ENCODE data around the gene TASP1. TPM values are rescaled to one million over a fixed set of nuclear protein-coding genes. Genes with fewer than 3 reads are reported as not detected.

TASP1 gene
- total and polyA plus RNA-seq, 2 donors (not counting 1 experiment from before 2014, with no cell fraction given), result 6.4 to 23.9 TPM

DNA sequence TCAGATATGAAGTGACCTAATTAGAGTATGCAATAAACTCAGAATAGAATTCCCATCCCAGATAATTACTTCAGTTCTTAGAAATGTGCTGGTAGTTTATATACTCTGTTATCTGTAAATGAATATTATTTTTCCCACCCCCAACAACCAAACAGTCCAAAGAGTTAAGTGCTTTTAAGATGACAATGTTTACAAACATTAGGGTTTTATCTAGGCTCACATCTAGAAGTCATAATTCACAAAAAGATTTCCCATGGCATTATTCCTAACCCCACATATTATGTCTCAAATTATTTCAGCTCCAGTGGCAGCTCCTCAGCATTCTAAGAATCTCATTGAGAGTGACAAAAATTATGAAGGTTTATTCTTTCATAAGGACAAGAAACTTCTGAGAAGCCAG is 120.9 kb downstream of the TASP1 start:
- no peaks in the 10 kb centered on the region for H3K4me1 ChIP-seq (ENCODE audit: control insufficient read depth in 2 of 2, insufficient read depth in 2 of 2, low read length in 2 of 2)
- no peak overlapping the region for H3K27ac Mint-ChIP-seq
- no peak overlapping the region for H3K27ac ChIP-seq (ENCODE audit: low read length in 2 of 2)
- no peaks in the 10 kb centered on the region for H4K20me1 ChIP-seq (ENCODE audit: control insufficient read depth, insufficient read depth, low read length, poor library complexity, severe bottlenecking)
- H3K9me3 Mint-ChIP-seq (ENCODE audit: insufficient read depth), result peaks cover 2% of the 10 kb centered on the region
- no peaks in the 10 kb centered on the region for H3K79me2 ChIP-seq (ENCODE audit: control insufficient read depth, insufficient read depth, low read length)
- ChIA-PET POLR2A (no interaction called here), CTCF (no interaction called here)
- DNase-seq (no peak), ATAC-seq (ENCODE audit: low read depth) (no peak)
- H3K27me3 Mint-ChIP-seq, result no peaks in the 10 kb centered on the region
- intact Hi-C loops (cut with micrococcal nuclease), result no loop called here
- H3K4me3 Mint-ChIP-seq, result no peak overlapping the region
- peaks cover 2 to 7% (median 3%) of the 10 kb centered on the region in 3 donors for H3K9me3 ChIP-seq (ENCODE audit: control extremely low read depth in 1 of 3, control insufficient read depth in 2 of 3, insufficient read depth in 1 of 3, low read length in 2 of 3)
- H3K9ac ChIP-seq (ENCODE audit: low read length), result no peak overlapping the region
- H2AFZ ChIP-seq (ENCODE audit: insufficient read depth, low read depth, low read length, poor library complexity, severe bottlenecking), result no peak overlapping the region
- no peaks in the 10 kb centered on the region for H3K4me1 Mint-ChIP-seq
- H3K36me3 ChIP-seq (replicated peaks in 1 of 2; ENCODE audit: control extremely low read depth in 1 of 2, control insufficient read depth in 1 of 2, extremely low read depth in 1 of 2, insufficient read depth in 2 of 2, low read length in 1 of 2), result peaks cover 2 to 20% of the 10 kb centered on the region in 2 experiments
- TF ChIP-seq EZH2 (IDR thresholded peaks at IDR 0.05; ENCODE audit: borderline replicate concordance, insufficient read depth, low read depth, low read length, poor library complexity, severe bottlenecking) (no peak), CTCF (IDR thresholded peaks at IDR 0.05) (no peak)
- no peak overlapping the region for H3K4me2 ChIP-seq (replicated peaks; ENCODE audit: low read depth, low read length, poor library complexity, severe bottlenecking)
- H3K27me3 ChIP-seq (replicated peaks in 1 of 4; ENCODE audit: control extremely low read depth in 1 of 4, control insufficient read depth in 3 of 4, insufficient read depth in 4 of 4, low read length in 3 of 4), result no peaks in the 10 kb centered on the region
- no peak overlapping the region for H3K4me3 ChIP-seq (ENCODE audit: control extremely low read depth in 1 of 5, extremely low read depth in 1 of 5, insufficient read depth in 1 of 5, low read depth in 2 of 5, low read length in 4 of 5)

DNA sequence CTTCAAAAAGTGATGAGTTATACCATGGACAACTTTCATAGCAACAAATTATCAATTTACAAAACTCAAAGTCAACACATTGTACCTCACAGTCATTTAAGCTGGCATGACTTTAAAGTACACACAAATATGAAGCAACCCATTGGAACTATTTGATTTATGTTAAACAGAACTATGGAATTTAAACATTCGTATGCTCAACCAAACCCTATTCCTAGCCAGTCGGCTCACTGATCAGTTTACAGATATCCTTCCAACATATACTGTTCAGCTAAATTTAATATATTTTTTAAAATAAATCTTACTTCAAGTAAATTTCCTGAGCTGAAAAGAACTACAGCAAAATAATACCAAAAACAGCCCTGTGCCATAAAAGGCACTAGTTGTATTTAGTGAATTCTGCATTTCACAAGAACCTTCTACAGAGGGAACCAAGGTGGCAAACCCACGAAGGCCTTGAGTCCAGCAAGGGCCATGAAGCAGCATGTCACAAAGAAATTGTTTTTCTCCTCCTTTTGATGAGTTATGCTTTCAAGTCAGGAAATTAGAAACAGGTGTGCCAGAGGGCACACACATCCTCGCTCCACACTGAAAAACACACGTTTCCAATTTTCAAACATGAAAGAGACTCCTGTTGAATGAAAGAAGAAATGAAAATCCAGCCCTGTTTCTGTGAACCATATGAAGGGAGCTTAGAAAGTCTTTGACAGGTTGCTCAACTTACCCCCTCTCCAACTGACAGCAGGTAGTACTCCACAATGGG is 122.8 kb downstream of the TASP1 start:
- no peaks in the 10 kb centered on the region for H3K27me3 ChIP-seq (replicated peaks in 1 of 4; ENCODE audit: control extremely low read depth in 1 of 4, control insufficient read depth in 3 of 4, insufficient read depth in 4 of 4, low read length in 3 of 4)
- no peaks in the 10 kb centered on the region for H3K4me1 ChIP-seq (ENCODE audit: control insufficient read depth in 2 of 2, insufficient read depth in 2 of 2, low read length in 2 of 2)
- Mint-ChIP-seq H3K4me1 (no peaks in the 10 kb centered on the region), H3K9me3 (ENCODE audit: insufficient read depth) (peaks cover 2% of the 10 kb centered on the region), H3K27ac (no peak overlapping the region), H3K27me3 (no peaks in the 10 kb centered on the region), H3K4me3 (no peak overlapping the region)
- DNase-seq (no peak), ATAC-seq (ENCODE audit: low read depth) (no peak)
- H2AFZ ChIP-seq (ENCODE audit: insufficient read depth, low read depth, low read length, poor library complexity, severe bottlenecking), result no peak overlapping the region
- H3K4me2 ChIP-seq (replicated peaks; ENCODE audit: low read depth, low read length, poor library complexity, severe bottlenecking), result no peak overlapping the region
- ChIA-PET CTCF (interaction anchor here (1.0 kb wide), 1 partner anchor 16 kb away, joined by 3 read pairs; no protein-coding TSS in a partner anchor), POLR2A (no interaction called here)
- TF ChIP-seq CTCF (IDR thresholded peaks at IDR 0.05) (no peak), EZH2 (IDR thresholded peaks at IDR 0.05; ENCODE audit: borderline replicate concordance, insufficient read depth, low read depth, low read length, poor library complexity, severe bottlenecking) (no peak)
- H3K36me3 ChIP-seq (replicated peaks in 1 of 2; ENCODE audit: control extremely low read depth in 1 of 2, control insufficient read depth in 1 of 2, extremely low read depth in 1 of 2, insufficient read depth in 2 of 2, low read length in 1 of 2), result peaks cover 2 to 20% of the 10 kb centered on the region in 2 experiments
- WGBS (ENCODE audit: insufficient coverage), result no CpG with 5 or more reads among the region's 5 CpGs
- peaks cover 0 to 3% (median 2%) of the 10 kb centered on the region in 3 donors for H3K9me3 ChIP-seq (ENCODE audit: control extremely low read depth in 1 of 3, control insufficient read depth in 2 of 3, insufficient read depth in 1 of 3, low read length in 2 of 3)
- no peaks in the 10 kb centered on the region for H4K20me1 ChIP-seq (ENCODE audit: control insufficient read depth, insufficient read depth, low read length, poor library complexity, severe bottlenecking)
- H3K4me3 ChIP-seq (ENCODE audit: control extremely low read depth in 1 of 5, extremely low read depth in 1 of 5, insufficient read depth in 1 of 5, low read depth in 2 of 5, low read length in 4 of 5), result no peak overlapping the region
- intact Hi-C loops (cut with micrococcal nuclease), result no loop called here
- no peak overlapping the region for H3K27ac ChIP-seq (ENCODE audit: low read length in 2 of 2)
- H3K79me2 ChIP-seq (ENCODE audit: control insufficient read depth, insufficient read depth, low read length), result no peaks in the 10 kb centered on the region
- H3K9ac ChIP-seq (ENCODE audit: low read length), result no peak overlapping the region

Data from B cell (primary cell).